HG03442 (cell line): ENCODE results near the gene PRSS53.
A peak's percentile ranks its signal among the peaks of the same experiment; 100 is the strongest.

Experiments used
- ATAC-seq: cut with Tn5 transposase; IDR thresholded peaks from one replicate; pipeline ENCODE4 v1.9.1; 2021; ENCODE audit warnings: mild to moderate bottlenecking, moderate library complexity; ENCODE audit not compliant: unreplicated experiment

PRSS53 gene

GRCh38 chr16:31099860-31100638 is 11.3 kb upstream of the PRSS53 start:
- no peak for ATAC-seq

- ATAC-seq, result peak; percentile 82
Observed at GRCh38 chr16:31094424-31095120, 5.8 kb upstream of the PRSS53 start, which contains the start of gene VKORC1. TSS of gene VKORC1 (minus strand) at chr16:31094797. CDS start at chr16:31094729, 68 bp downstream.

- ATAC-seq, result no peak
Observed at GRCh38 chr16:31094088-31094423, 5.3 kb upstream of the PRSS53 start.

GRCh38 chr16:31093132-31093703 is 4.5 kb upstream of the PRSS53 start:
- ATAC-seq, result no peak

- no peak for ATAC-seq
Observed at GRCh38 chr16:31092330-31092729, 3.6 kb upstream of the PRSS53 start.

GRCh38 chr16:31090540-31090939 is 1.8 kb upstream of the PRSS53 start:
- ATAC-seq, result no peak

- no peak for ATAC-seq
Observed at GRCh38 chr16:31089199-31089598, 456 bp upstream of the PRSS53 start.

GRCh38 chr16:31087971-31088370 is 772 bp downstream of the PRSS53 start:
- ATAC-seq, result no peak

GRCh38 chr16:31087481-31087880 is 1.3 kb downstream of the PRSS53 start:
- ATAC-seq, result no peak

GRCh38 chr16:31086629-31086906 is 2.2 kb downstream of the PRSS53 start:
- no peak for ATAC-seq

GRCh38 chr16:31085873-31086628 is 2.7 kb downstream of the PRSS53 start:
- ATAC-seq, result no peak

- ATAC-seq, result no peak
Observed at GRCh38 chr16:31085411-31085810, 3.3 kb downstream of the PRSS53 start.

GRCh38 chr16:31084584-31085302 is 4.0 kb downstream of the PRSS53 start:
- no peak for ATAC-seq

GRCh38 chr16:31083981-31084380 is 4.8 kb downstream of the PRSS53 start:
- no peak for ATAC-seq

GRCh38 chr16:31083556-31083955 is 5.2 kb downstream of the PRSS53 start:
- ATAC-seq, result no peak

GRCh38 chr16:31083081-31083480 is 5.7 kb downstream of the PRSS53 start:
- ATAC-seq, result no peak

GRCh38 chr16:31082368-31083045 is 6.2 kb downstream of the PRSS53 start:
- no peak for ATAC-seq

- no peak for ATAC-seq
Observed at GRCh38 chr16:31081428-31082351, 7.1 kb downstream of the PRSS53 start.

GRCh38 chr16:31080756-31081419 is 7.9 kb downstream of the PRSS53 start:
- ATAC-seq, result no peak
